GM12878 (cell line): ENCODE data around the gene SMOC1. TPM values are rescaled to one million over a fixed set of nuclear protein-coding genes. Genes with fewer than 3 reads are reported as not detected.

Experiments
- ATAC-seq: fragments of 200-7000 bp; cut with Tn5 transposase; 3 replicates; pipeline ENCODE4 v1.9.1; 2020; ENCODE audit warnings: mild to moderate bottlenecking, moderate library complexity
- BruUV-seq: library from RNA; stranded (reverse); fragments of 400-500 nt; replicated peaks from 2 replicates; lab custom pipeline; 2021; lab: Mats Ljungman, UMichigan
- CTCF ChIA-PET: fragments of 300-600 bp; sonication (Branson Sonifier 250); formaldehyde crosslinking; extraction: SDS; loops from one replicate; lab custom pipeline; 2021; ENCODE audit warnings: inconsistent platforms; lab: Yijun Ruan, JAX
- POLR2A ChIA-PET: fragments of 350-600 bp; formaldehyde crosslinking; extraction: SDS; loops from one replicate; lab custom pipeline; 2021; ENCODE audit warnings: inconsistent platforms; lab: Charles Lee
- RAD21 ChIA-PET: fragments of 300-600 bp; sonication (Branson Sonifier 250); formaldehyde crosslinking; loops from one replicate; lab custom pipeline; 2023; ENCODE audit warnings: antibody characterized with exemption; ENCODE audit not compliant: unreplicated experiment; lab: Charles Lee
- SMC1A ChIA-PET: fragments of 300-600 bp; sonication (Branson Sonifier 250); formaldehyde crosslinking; loops from one replicate; lab custom pipeline; 2023; ENCODE audit not compliant: unreplicated experiment, uncharacterized antibody; lab: Charles Lee
- DNase-seq: peaks from one replicate; pipeline ENCODE4 v3.0.0-alpha.2; 2011; ENCODE audit warnings: low read depth, low spot score
- FAIRE-seq: peaks from 3 replicates; lab custom pipeline; 2011; peaks lifted over from hg19 to GRCh38; lab: Jason Lieb, UNC
- H2AFZ ChIP-seq: 2 replicates; pipeline ENCODE4 v1.6.0; 2011; ENCODE audit warnings: low read depth, low read length, control low read depth; ENCODE audit not compliant: control insufficient read depth
- H3K27ac ChIP-seq: 2 replicates; pipeline ENCODE4 v1.5.1; 2011; ENCODE audit warnings: control low read depth; ENCODE audit not compliant: control insufficient read depth, insufficient read depth
- H3K27me3 ChIP-seq, 2 experiments: replicated peaks in 1 of 2; 2 replicates each; pipeline versions ENCODE4 v1.6.0 to v1.6.1; 2011; ENCODE audit warnings: low read length in 1 of 2; ENCODE audit not compliant: control insufficient read depth in 2 of 2, insufficient read depth in 2 of 2
- H3K36me3 ChIP-seq, 2 experiments: 2 replicates each; pipeline ENCODE4 v1.5.1; 2011; ENCODE audit warnings: low read length in 1 of 2; ENCODE audit not compliant: control insufficient read depth in 2 of 2, insufficient read depth in 2 of 2
- H3K4me1 ChIP-seq: 2 replicates; pipeline ENCODE4 v1.6.1; 2011; ENCODE audit warnings: mild to moderate bottlenecking, low read length, moderate library complexity, mixed read lengths; ENCODE audit not compliant: control insufficient read depth, insufficient read depth
- H3K4me2 ChIP-seq: 2 replicates; pipeline ENCODE4 v1.6.0; 2011; ENCODE audit warnings: control low read depth; ENCODE audit not compliant: control insufficient read depth, insufficient read depth
- H3K4me3 ChIP-seq: fragments of 200-600 bp; sonication (generic); 2 replicates; pipeline ENCODE4 v1.5.1; 2016
- H3K79me2 ChIP-seq: 2 replicates; pipeline ENCODE4 v1.6.0; 2011; ENCODE audit warnings: low read length; ENCODE audit not compliant: control insufficient read depth, insufficient read depth
- H3K9ac ChIP-seq: 2 replicates; pipeline ENCODE4 v1.8.0; 2011; ENCODE audit warnings: low read length, control low read depth, mixed read lengths; ENCODE audit not compliant: control insufficient read depth, insufficient read depth
- H3K9me3 ChIP-seq: replicated peaks from 3 replicates; pipeline ENCODE4 v1.5.1; 2011; ENCODE audit warnings: mild to moderate bottlenecking, low read length; ENCODE audit not compliant: control insufficient read depth, insufficient read depth
- H4K20me1 ChIP-seq: 2 replicates; pipeline ENCODE4 v1.6.0; 2011; ENCODE audit not compliant: control insufficient read depth, insufficient read depth
- ATF2 ChIP-seq: IDR thresholded peaks from 2 replicates; pipeline ENCODE4 v1.6.1; 2012; ENCODE audit warnings: low read length, inconsistent platforms
- BACH1 ChIP-seq: fragments of 450-650 bp; IDR thresholded peaks from 2 replicates; pipeline ENCODE4 v1.6.1; 2017; ENCODE audit warnings: mild to moderate bottlenecking, borderline replicate concordance
- CHD1 ChIP-seq: IDR thresholded peaks from 2 replicates; pipeline ENCODE4 v1.6.1; 2012; ENCODE audit warnings: low read depth, low read length, improper control_type of control experiment
- CUX1 ChIP-seq: IDR thresholded peaks from 2 replicates; pipeline ENCODE4 v1.6.1; 2012; ENCODE audit warnings: improper control_type of control experiment, low read depth, low read length; ENCODE audit not compliant: insufficient replicate concordance
- DPF2 ChIP-seq: fragments of 450-650 bp; IDR thresholded peaks from 2 replicates; pipeline ENCODE4 v1.6.1; 2017; ENCODE audit warnings: mild to moderate bottlenecking
- ETV6 ChIP-seq, 2 experiments: fragments of 450-650 bp in 1 of 2; IDR thresholded peaks in 1 of 2; conservative IDR thresholded peaks in 1 of 2; 2 replicates each; pipeline ENCODE4 v1.6.1; 2014; ENCODE audit warnings: antibody characterized with exemption in 1 of 2, borderline replicate concordance in 1 of 2, low read depth in 1 of 2, mild to moderate bottlenecking in 1 of 2, moderate library complexity in 1 of 2
- FOS ChIP-seq: IDR thresholded peaks from 3 replicates; pipeline ENCODE4 v1.6.1; 2011; ENCODE audit warnings: borderline replicate concordance; ENCODE audit not compliant: insufficient read length; ENCODE audit errors: extremely low read depth
- HDAC2 ChIP-seq: fragments of 200-600 bp; sonication (generic); IDR thresholded peaks from 2 replicates; pipeline ENCODE4 v1.6.1; 2017
- HDGF ChIP-seq: fragments of 450-650 bp; IDR thresholded peaks from 2 replicates; pipeline ENCODE4 v1.6.1; 2016; ENCODE audit warnings: antibody characterized with exemption
- IRF3 ChIP-seq: fragments of 450-650 bp; IDR thresholded peaks from 2 replicates; pipeline ENCODE4 v1.6.1; 2014; ENCODE audit warnings: mild to moderate bottlenecking
- IRF4 ChIP-seq: IDR thresholded peaks from 2 replicates; pipeline ENCODE4 v1.6.1; 2011; ENCODE audit warnings: low read depth, low read length
- NFXL1 ChIP-seq: fragments of 450-650 bp; IDR thresholded peaks from 2 replicates; pipeline ENCODE4 v1.6.1; 2017; ENCODE audit warnings: antibody characterized with exemption, mild to moderate bottlenecking, borderline replicate concordance
- NFYA ChIP-seq: IDR thresholded peaks from 2 replicates; pipeline ENCODE4 v1.6.1; 2011; ENCODE audit warnings: low read depth, mild to moderate bottlenecking, low read length, improper control_type of control experiment, borderline replicate concordance
- NR2F1 ChIP-seq: fragments of 450-650 bp; conservative IDR thresholded peaks from 2 replicates; pipeline ENCODE4 v1.6.1; 2017; ENCODE audit warnings: mild to moderate bottlenecking
- PKNOX1 ChIP-seq: fragments of 450-650 bp; IDR thresholded peaks from 2 replicates; pipeline ENCODE4 v1.6.1; 2016; ENCODE audit warnings: mild to moderate bottlenecking
- RAD21 ChIP-seq: IDR thresholded peaks from 2 replicates; pipeline ENCODE4 v1.6.1; 2011; ENCODE audit warnings: mild to moderate bottlenecking, low read depth, low read length, moderate library complexity; ENCODE audit not compliant: insufficient read depth
- TCF3 ChIP-seq: IDR thresholded peaks from 2 replicates; pipeline ENCODE4 v1.6.1; 2012; ENCODE audit warnings: low read depth, mild to moderate bottlenecking, low read length, borderline replicate concordance; ENCODE audit not compliant: insufficient read depth
- WGBS: methylation state at CpG from one replicate; pipeline ENCODE4 v1.1.6; 2016; ENCODE audit warnings: low lambda C conversion rate; ENCODE audit not compliant: insufficient replicate concordance, insufficient coverage; ENCODE audit errors: missing lambda C conversion rate; 5-methylcytosine and 5-hydroxymethylcytosine counted together
- in situ Hi-C: fragments of 300-500 bp; cut with MboI; formaldehyde crosslinking; loops from 9 replicates; pipeline ENCODE4 v1.14.3; 2018; ENCODE audit warnings: mixed read lengths
- intact Hi-C: fragments of 100-400 bp; cut with micrococcal nuclease; formaldehyde crosslinking; loops from one replicate; pipeline ENCODE4 v1.14.2; 2022; ENCODE audit not compliant: unreplicated experiment
- polyA plus RNA-seq, 11 experiments: library from polyadenylated mRNA; depleted of rRNA in 4 of 11; unstranded in 6 of 11; stranded (reverse) in 5 of 11; fragments of >200 nt; fragmentation: Nextera tagmentation in 4 of 11; fragmentation: Illumina TruSeq in 1 of 11; extraction: Ambion mirVana in 4 of 11; extraction: Trizol in 1 of 11; gene quantifications; 1 replicate in 1 of 11; 2 replicates in 10 of 11; pipeline versions ENCODE4 v1.2.1 to v1.2.3, GENCODE V29; 2011 to 2016; ENCODE audit warnings: inconsistent platforms in 2 of 11, missing spikeins in 2 of 11, low read depth in 1 of 11
- total RNA-seq, 4 experiments: library from RNA; depleted of rRNA in 3 of 4; stranded (reverse); fragments of >200 nt in 3 of 4; fragmentation: Illumina TruSeq in 1 of 4; extraction: Trizol in 1 of 4; gene quantifications; 2 replicates each; pipeline versions ENCODE4 v1.2.1 to v1.2.3, GENCODE V29; 2013 to 2021

SMOC1 gene
- total and polyA plus RNA-seq, 10 of the 15 experiments (the other 5 are each of a cell fraction or from before 2014, with no cell fraction given), result 0.03 to 0.26 (median 0.14) TPM; not detected in 7

- Histone ChIP-seq H3K36me3 (no peaks in the 10 kb centered on the region), H3K9me3 (no peaks in the 10 kb centered on the region), H4K20me1 (no peaks in the 10 kb centered on the region; the same call in 1 of the 2 replicates), H3K27me3 (peaks cover 3% of the 10 kb centered on the region in 2 experiments), H2AFZ (no peak overlapping the region), H3K4me2 (no peak overlapping the region), H3K4me3 (no peak overlapping the region), H3K79me2 (no peaks in the 10 kb centered on the region), H3K4me1 (no peaks in the 10 kb centered on the region), H3K27ac (no peak overlapping the region), H3K9ac (no peak overlapping the region)
- DNase-seq (no peak), FAIRE-seq (no peak), ATAC-seq (no peak)
- intact Hi-C loops, result no loop called here
- ChIA-PET SMC1A (interaction anchor here (1.0 kb wide), 1 partner anchor 142 kb away, joined by 3 read pairs; no protein-coding TSS in a partner anchor), CTCF (interaction anchor here (1.2 to 1.6 kb wide), 2 partner anchors 81 to 96 kb away, joined by 3 to 5 read pairs; no protein-coding TSS in a partner anchor), RAD21 (no interaction called here), POLR2A (interaction anchor here (0.6 kb wide), 1 partner anchor 1809 kb away, joined by 8 read pairs; no protein-coding TSS in a partner anchor)
- 30% methylated on average over 12 of the region's 12 CpGs for WGBS
- no TSS peak for BruUV-seq
- in situ Hi-C loops, result no loop called here
- TF ChIP-seq ATF2 (no peak), HDAC2 (no peak), NFYA (no peak), DPF2 (no peak), RAD21 (no peak), IRF4 (no peak), CHD1 (no peak), PKNOX1 (no peak), TCF3 (no peak), ETV6 (conservative IDR thresholded peaks at IDR 0.05 in 1 of 2, IDR thresholded peaks at IDR 0.05 in 1 of 2; ENCODE audit: borderline replicate concordance in 1 of 2, low read depth in 1 of 2) (no peak), NR2F1 (no peak), BACH1 (no peak), IRF3 (no peak), CUX1 (no peak), FOS (no peak), NFXL1 (no peak), HDGF (no peak)
These were observed 52.7 kb downstream of the SMOC1 start for GRCh38 chr14:69931960-69932359.
